NCI-H1092 (cell line): ENCODE data around the gene FGF14.

ENCODE experiments used
- DNase-seq: peaks from one replicate; lab custom pipeline; 2025; lab: John Stamatoyannopoulos, UW

Gene FGF14

GRCh38 chr13:101727118-101727517, 674.7 kb downstream of the FGF14 start:
- DNase-seq = no peak

DNA sequence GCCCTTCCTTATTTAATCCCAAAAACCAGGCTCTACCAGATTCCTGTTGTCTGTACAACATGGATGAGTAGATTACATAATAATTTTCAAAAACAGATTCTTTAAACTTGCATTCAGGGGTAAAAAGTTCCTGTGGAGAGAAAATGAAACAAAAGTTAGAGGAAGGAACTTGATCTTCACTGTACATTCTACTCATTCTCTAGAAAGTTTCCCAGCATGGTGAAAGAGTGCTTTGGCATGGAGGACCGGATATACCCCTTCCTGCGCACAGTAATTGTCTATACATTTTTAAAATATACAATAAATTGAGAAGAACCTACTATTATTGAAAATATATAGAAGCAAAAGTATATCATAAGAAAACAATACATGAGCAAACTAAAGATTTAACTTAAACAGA, 675.2 kb downstream of the FGF14 start:
- DNase-seq = no peak

DNA sequence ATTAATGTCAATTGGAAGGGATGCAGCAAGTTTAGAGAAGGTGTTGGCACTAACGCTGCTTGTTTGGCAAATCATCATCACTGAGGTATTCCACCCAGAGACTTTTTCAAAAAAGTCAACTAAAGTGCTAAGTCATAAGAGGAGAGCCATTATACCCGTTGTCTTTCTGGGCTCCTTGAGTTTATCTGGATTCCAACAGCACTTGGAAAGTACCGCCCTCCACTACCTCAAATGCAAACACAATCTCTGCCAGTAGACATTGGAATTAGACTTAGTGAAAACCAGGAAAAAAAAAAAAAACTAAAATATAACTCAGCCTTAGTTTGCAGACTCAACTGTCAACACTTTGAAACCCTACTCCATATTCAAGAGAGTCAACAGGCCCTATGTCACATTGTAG, 683.4 kb downstream of the FGF14 start:
- no peak for DNase-seq

DNA sequence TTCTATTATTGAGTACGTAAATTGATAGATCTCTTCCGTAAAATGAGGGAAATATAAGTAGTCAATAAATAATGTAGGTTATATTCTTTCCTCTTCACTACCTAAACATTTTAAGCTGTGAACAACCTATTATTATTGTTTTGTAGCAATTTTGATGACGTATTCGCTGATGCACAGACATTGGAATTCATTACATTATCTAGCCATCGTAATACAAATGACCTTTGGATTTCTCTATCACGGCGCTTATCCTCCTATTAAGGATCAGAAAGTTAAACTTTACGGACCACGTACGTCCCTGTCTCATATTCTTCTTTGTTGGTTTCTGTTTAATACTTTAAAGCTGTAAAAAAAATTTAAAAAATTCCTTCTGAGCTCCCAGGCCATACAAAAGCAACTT, 684.5 kb downstream of the FGF14 start:
- DNase-seq = no peak

- DNase-seq = no peak
These were observed 687.7 kb downstream of the FGF14 start for GRCh38 chr13:101714195-101714594.

DNA sequence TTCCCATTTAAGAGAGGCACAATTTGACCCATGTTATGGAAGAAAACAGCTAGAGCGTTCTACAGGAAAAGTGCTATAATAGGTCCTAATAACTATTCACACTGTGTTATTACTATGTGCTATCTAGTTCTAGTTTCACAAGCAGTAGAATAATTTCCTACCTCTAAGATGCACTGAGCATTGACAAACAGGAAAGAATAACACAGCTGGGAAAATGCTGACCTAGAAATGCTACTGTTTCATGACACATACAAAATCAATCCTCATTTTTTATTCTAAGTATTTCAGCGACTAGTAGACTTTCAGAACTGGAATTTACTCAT, 689.9 kb downstream of the FGF14 start:
- DNase-seq = no peak

DNA sequence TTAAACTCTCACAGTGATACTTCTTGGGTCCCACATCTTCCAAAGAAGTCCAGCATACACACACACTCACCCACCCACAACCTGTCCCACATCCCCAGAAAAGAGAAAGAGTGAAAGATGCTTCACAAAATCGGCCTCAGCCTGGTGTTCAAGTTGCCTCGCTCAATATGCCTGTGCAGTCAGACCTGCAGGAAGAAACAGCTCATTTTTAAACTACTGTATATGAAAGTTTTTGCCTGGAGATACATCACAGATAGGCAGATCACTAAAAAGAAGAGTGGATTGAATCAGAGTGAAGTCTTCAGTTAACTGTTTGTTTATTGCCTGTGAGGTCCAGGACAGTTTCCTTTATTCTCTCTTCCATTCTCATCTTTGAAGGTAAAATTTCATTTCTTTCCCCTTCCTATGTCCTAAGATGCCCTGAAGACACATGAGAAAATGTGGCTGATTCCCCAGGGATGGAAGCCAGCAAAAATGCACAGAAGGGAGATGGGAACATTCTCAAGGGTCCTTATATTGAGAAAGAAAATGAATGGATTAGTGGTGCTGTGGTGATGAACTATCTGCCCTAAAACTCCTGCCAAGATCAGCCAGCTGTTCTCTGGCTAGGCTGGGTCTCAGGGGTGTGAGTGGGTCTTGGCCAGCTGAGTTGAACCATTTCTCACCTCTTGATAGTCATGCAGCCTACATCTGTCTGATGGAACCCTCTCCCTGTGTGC, 690.4 kb downstream of the FGF14 start:
- DNase-seq = no peak

GRCh38 chr13:101709952-101710351, 691.9 kb downstream of the FGF14 start:
- DNase-seq = no peak

DNA sequence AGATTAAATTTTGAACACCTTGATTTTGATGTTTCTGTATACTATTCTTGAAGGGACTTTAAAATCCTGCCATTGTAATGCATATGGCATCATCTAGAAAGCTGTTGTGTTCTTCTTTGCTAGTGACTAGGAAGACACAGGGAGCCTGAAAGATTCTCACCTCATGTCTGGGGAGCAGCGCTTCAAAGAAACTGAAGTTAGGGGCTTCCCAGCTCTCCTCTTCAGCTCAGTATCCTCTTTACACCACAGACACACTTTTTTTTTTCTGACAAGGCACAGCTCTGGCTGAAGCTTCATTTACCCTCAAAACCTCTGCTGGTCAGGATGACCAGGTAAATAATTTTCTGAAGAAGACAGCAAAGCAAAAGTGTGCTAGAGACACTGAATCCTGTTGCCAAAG, 693.7 kb downstream of the FGF14 start:
- DNase-seq = no peak

GRCh38 chr13:101707659-101708058, 694.2 kb downstream of the FGF14 start:
- no peak for DNase-seq

DNA sequence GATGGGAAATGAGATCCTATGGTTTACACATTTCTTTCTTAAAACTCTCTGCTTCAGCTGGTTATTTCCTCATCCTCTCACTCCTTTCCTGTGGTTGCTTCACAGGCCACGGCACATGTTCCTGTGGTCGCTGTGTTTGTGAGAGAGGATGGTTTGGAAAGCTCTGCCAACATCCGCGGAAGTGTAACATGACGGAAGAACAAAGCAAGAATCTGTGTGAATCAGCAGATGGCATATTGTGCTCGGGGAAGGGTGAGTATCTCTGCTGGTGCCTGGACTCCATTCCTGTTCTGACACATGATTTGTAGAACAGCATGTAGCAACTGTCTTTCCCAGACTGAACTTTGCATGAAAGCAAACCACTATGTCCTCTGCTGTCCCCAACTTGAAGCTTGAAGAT, 695.2 kb downstream of the FGF14 start:
- DNase-seq = no peak

GRCh38 chr13:101703838-101704237, 698.0 kb downstream of the FGF14 start:
- DNase-seq = no peak

GRCh38 chr13:101703081-101703480, 698.8 kb downstream of the FGF14 start:
- DNase-seq = no peak

GRCh38 chr13:101700598-101700997, 701.2 kb downstream of the FGF14 start:
- DNase-seq = no peak

DNA sequence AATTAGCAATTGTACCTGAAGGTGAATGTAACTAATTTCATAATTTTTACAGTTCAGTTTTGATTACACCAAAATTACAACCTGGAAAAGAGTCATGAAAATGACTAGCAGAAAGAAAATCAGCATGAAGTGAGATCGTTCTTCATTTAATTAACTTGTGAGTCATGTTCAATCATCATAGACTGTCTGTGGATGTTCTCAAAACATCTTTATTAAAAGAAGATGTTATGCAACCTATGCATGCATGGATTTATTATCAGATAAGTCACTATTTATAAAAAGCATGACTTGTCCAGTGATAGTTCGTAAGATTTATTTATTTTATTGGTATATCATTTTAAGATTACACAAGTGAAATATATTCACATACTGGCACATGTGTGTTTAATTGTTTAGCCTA, 703.4 kb downstream of the FGF14 start:
- no peak for DNase-seq

- DNase-seq = no peak
These were observed 704.1 kb downstream of the FGF14 start for GRCh38 chr13:101697745-101698144.

DNA sequence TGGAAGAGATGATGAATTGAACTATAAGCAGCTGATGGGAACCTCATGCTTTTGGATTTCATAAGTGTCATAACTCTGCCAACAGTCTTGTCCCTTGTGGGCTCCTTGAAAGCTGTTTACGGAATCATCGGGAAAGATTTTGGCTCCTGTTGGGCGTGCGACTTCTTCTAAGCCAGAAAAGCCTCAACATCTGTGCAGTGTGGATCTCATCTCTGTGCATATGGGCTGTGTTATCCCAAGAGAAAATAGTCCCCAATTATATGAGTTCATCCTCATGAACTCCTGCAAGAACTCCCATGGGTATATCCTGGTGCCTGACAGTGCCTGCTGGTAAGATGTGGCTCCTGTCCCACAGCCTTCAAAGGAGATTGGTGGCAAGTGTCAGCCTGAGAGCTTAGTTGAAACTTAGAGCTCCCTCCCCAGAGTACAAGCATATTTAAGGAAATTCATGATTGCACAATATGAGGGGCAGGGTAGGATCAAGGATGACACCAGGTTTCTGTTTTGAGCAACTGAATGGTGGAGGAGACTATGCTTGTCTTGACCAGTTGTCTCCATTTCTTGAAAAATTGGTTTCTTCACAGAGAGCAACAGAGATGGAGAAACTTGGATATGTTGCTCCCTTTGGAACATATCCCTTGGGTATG, 705.9 kb downstream of the FGF14 start:
- no peak for DNase-seq

- no peak for DNase-seq
These were observed 710.4 kb downstream of the FGF14 start for GRCh38 chr13:101691341-101691860.

DNA sequence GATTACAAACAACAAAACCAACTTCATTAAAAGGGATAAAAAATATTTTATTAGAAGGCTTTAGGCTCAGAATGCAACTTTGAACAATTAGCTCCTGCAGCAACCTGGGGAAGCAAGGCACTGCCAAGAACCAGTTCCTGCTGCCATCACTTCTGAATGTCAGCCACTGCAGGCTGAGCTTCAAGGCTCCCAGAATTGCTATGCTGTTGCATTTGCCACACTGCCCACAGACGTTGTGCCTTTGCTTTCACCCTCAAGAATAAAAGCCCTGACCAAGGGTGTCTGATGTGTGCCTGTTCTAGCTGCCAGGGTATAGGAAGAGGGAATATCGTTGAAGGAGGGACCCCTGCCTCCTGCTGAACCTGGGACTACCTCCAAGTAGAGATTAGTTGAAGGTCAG, 711.0 kb downstream of the FGF14 start:
- DNase-seq = no peak

GRCh38 chr13:101686003-101686402, 715.8 kb downstream of the FGF14 start:
- no peak for DNase-seq

GRCh38 chr13:101681834-101682233, 720.0 kb downstream of the FGF14 start:
- no peak for DNase-seq

DNA sequence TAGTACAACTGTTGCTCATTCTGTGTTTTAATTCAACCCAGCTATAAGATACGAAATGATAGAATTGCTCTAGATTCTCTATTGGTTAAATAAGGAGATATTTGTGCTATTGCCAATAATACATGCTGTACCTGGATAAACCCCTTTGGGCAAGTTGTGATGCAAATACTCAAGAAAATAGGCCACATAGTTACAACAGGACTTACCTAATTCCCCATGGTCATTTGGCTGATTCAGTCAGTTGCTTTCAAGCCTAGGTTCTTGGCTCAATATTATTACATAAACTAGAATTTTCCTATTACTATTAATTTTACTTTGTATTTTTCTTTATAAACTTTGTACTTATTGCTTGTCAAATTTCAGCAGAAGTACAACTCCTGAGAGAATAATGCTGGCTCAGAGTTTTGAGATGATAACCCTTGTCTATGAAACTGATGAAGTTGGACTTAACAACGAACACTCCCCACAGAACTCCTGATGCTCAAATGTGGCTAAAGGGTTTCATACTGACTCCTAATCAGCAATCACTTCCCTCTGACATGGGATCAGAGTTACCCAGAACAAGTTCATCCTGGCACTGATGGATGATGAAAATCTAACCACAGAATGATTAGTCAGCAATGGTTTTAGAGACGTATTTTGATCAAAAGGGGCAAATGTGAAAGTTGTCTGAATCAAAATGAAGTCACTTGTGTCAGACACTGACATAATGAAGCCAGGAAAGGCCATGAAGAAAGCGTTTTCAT, 728.3 kb downstream of the FGF14 start:
- DNase-seq = no peak

GRCh38 chr13:101661839-101662238, 740.0 kb downstream of the FGF14 start:
- DNase-seq = no peak
